Measurements from ENCODE around the gene SPPL2C. TPM values are rescaled to one million over a fixed set of nuclear protein-coding genes. Genes with fewer than 3 reads are reported as not detected.

SPPL2C gene
- total and polyA plus RNA-seq, 2 of the 8 experiments (the other 6 are each of a cell fraction or from before 2014, with no cell fraction given) = not detected

DNA sequence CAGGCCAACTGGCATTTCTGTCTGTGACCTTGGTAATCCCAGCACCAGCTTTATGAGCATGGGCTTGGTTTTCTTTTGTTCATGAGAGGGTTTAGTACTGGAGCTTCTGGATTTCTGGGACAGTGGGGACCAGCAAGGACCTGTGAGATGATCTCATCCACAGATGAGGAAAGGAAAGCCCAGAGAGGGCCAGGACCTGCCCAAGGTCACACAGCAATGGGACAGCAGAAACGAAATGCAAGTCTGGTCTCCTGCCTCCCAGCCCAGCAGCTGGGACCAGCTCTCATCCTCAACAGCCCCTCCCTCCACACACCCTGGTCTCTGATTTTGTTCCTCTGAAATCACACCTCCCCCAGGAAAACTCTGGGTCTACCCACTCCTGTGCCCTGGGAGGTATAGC lies 7.2 kb downstream of the SPPL2C start:
- H3K79me2 ChIP-seq (ENCODE audit: control insufficient read depth in 1 of 2, insufficient read depth in 2 of 2, low read length in 2 of 2) = no peaks in the 10 kb centered on the region
- H4K5ac ChIP-seq (ENCODE audit: insufficient read length, low read depth, low read length) = no peak overlapping the region
- no peak overlapping the region for H2BK120ac ChIP-seq (replicated peaks; ENCODE audit: low read depth, low read length)
- H3K9ac ChIP-seq (replicated peaks in 1 of 4; ENCODE audit: extremely low read depth in 1 of 4, low read depth in 3 of 4, low read length in 3 of 4) = no peak overlapping the region
- H3K4me3 ChIP-seq (ENCODE audit: extremely low read depth in 1 of 4, insufficient read depth in 2 of 4, low read depth in 3 of 4, low read length in 4 of 4) = no peak overlapping the region
- no peak overlapping the region for H3K27ac ChIP-seq (ENCODE audit: low read depth, low read length)
- no peak overlapping the region for H2BK5ac ChIP-seq (ENCODE audit: low read depth, low read length)
- 80% methylated on average over 1 of the region's 1 CpG; no CpG with 5 or more reads in 1 of the 2 experiments for WGBS, 2 experiments (ENCODE audit: extremely low coverage in 1 of 2, insufficient coverage in 1 of 2, insufficient read length in 1 of 2, insufficient replicate concordance in 2 of 2, low coverage in 1 of 2, low lambda C conversion rate in 2 of 2, missing lambda C conversion rate in 1 of 2)
- no peak overlapping the region for H3K56ac ChIP-seq (replicated peaks; ENCODE audit: insufficient read length, low read depth, low read length)
- no peak overlapping the region for H3K4ac ChIP-seq (replicated peaks; ENCODE audit: insufficient read length, low read depth, low read length)
- H3K4me1 ChIP-seq (replicated peaks in 1 of 4; ENCODE audit: control insufficient read depth in 3 of 4, insufficient read depth in 4 of 4, low read length in 3 of 4) = 0 out of 7 replicates have a peak, but pooled peaks cover 0 to 3% (median 0%) of the 10 kb centered on the region in 4 experiments
- no peaks in the 10 kb centered on the region for H3K23me2 ChIP-seq (ENCODE audit: low read depth, low read length)
- H2AK5ac ChIP-seq (ENCODE audit: low read depth, low read length) = no peak overlapping the region
- H4K8ac ChIP-seq (ENCODE audit: extremely low read depth, insufficient read depth, low read length) = no peak overlapping the region
- H3K79me1 ChIP-seq (ENCODE audit: low read depth, low read length) = no peaks in the 10 kb centered on the region
- FAIRE-seq (no peak), DNase-seq (ENCODE audit: low read depth in 1 of 2, low spot score in 2 of 2) (no peak)
- TF ChIP-seq TBP (IDR thresholded peaks at IDR 0.05; ENCODE audit: low read depth, low read length) (no peak), EGR1 (IDR thresholded peaks at IDR 0.05; ENCODE audit: borderline replicate concordance, low read depth, low read length) (no peak), HDAC6 (IDR thresholded peaks at IDR 0.05; ENCODE audit: low read depth, low read length) (no peak)
- H3K18ac ChIP-seq (ENCODE audit: extremely low read depth, low read length) = no peak overlapping the region
- peaks cover 0 to 4% (median 0%) of the 10 kb centered on the region in 4 experiments; a peak in 2 of 7 replicates for H3K27me3 ChIP-seq (replicated peaks in 1 of 4; ENCODE audit: control insufficient read depth in 3 of 4, extremely low read depth in 1 of 4, insufficient read depth in 3 of 4, low read length in 3 of 4)
- H2BK15ac ChIP-seq (ENCODE audit: low read length) = no peak overlapping the region
- POLR2A ChIA-PET (ENCODE audit: partially characterized antibody) = interaction anchor here (1.1 kb wide), 1 partner anchor 56 kb away, joined by 3 read pairs; no protein-coding TSS in a partner anchor
- H2AFZ ChIP-seq (ENCODE audit: low read length) = no peak overlapping the region
- H2BK12ac ChIP-seq (ENCODE audit: low read depth, low read length) = no peak overlapping the region
- H4K20me1 ChIP-seq (replicated peaks in 1 of 2; ENCODE audit: control insufficient read depth in 1 of 2, insufficient read depth in 2 of 2, low read length in 2 of 2) = peaks cover 0 to 2% of the 10 kb centered on the region in 2 experiments
- no peaks in the 10 kb centered on the region for H3K9me3 ChIP-seq (ENCODE audit: insufficient read depth in 2 of 2, low read depth in 1 of 2, low read length in 1 of 2)
- no peak overlapping the region for H3K14ac ChIP-seq (ENCODE audit: insufficient read length)
- CTCF ChIA-PET (ENCODE audit: partially characterized antibody) = interaction anchor here (0.6 to 8.1 kb wide), 49 partner anchors 8 to 456 kb away, joined by 3 to 137 read pairs (median 4); partner anchors contain the start of genes CRHR1 and SPPL2C
- H3K36me3 ChIP-seq (ENCODE audit: control insufficient read depth in 2 of 4, insufficient read depth in 4 of 4, low read length in 3 of 4) = no peaks in the 10 kb centered on the region
- no peak overlapping the region for H2BK20ac ChIP-seq (ENCODE audit: low read length)
- H3K4me2 ChIP-seq (ENCODE audit: insufficient read depth in 1 of 2, low read depth in 2 of 2, low read length in 2 of 2) = no peak overlapping the region
- H4K91ac ChIP-seq (replicated peaks; ENCODE audit: insufficient read length, low read length) = no peak overlapping the region
- H3K23ac ChIP-seq (ENCODE audit: insufficient read length) = no peak overlapping the region

All from H1 (cell line).